GM23338 (cell line): Measurements from ENCODE around the gene SLC50A1. TPM values are rescaled to one million over a fixed set of nuclear protein-coding genes. Genes with fewer than 3 reads are reported as not detected.
A peak's percentile ranks its signal among the peaks of the same experiment; 100 is the strongest.

Experiments used
- ATAC-seq: fragments of 200-7000 bp; cut with Tn5 transposase; 3 replicates; pipeline ENCODE4 v1.9.1; 2020
- DNase-seq: peaks from one replicate; pipeline ENCODE4 v3.0.0-alpha.2; 2015; ENCODE audit warnings: low spot score
- H2AFZ ChIP-seq: fragments of 200-600 bp; sonication (generic); 2 replicates; pipeline ENCODE4 v1.8.0; 2016; ENCODE audit warnings: antibody characterized with exemption, mild to moderate bottlenecking, moderate library complexity
- H3F3A ChIP-seq: fragments of 200-600 bp; sonication (generic); replicated peaks from 2 replicates; pipeline ENCODE4 v1.8.0; 2017; ENCODE audit warnings: antibody characterized with exemption, mixed run types, low read depth
- H3K27ac ChIP-seq: fragments of 200-600 bp; sonication (generic); 2 replicates; pipeline ENCODE4 v1.6.1; 2016; ENCODE audit warnings: low read depth
- H3K27me3 ChIP-seq: fragments of 200-600 bp; sonication (generic); 2 replicates; pipeline ENCODE4 v1.8.0; 2016; ENCODE audit warnings: mild to moderate bottlenecking, mixed run types, moderate library complexity; ENCODE audit not compliant: insufficient read depth
- H3K36me3 ChIP-seq: fragments of 200-600 bp; sonication (generic); 2 replicates; pipeline ENCODE4 v1.8.0; 2016; ENCODE audit warnings: mild to moderate bottlenecking; ENCODE audit not compliant: insufficient read depth
- H3K4me1 ChIP-seq: fragments of 200-600 bp; sonication (generic); 2 replicates; pipeline ENCODE4 v1.8.0; 2016; ENCODE audit warnings: mild to moderate bottlenecking, moderate library complexity; ENCODE audit not compliant: insufficient read depth
- H3K4me2 ChIP-seq: fragments of 200-600 bp; sonication (generic); 2 replicates; pipeline ENCODE4 v1.7.1; 2017; ENCODE audit warnings: mixed run types
- H3K4me3 ChIP-seq: fragments of 200-600 bp; sonication (generic); 2 replicates; pipeline ENCODE4 v1.6.1; 2016; ENCODE audit warnings: mixed run types
- H3K79me2 ChIP-seq: fragments of 200-600 bp; sonication (generic); replicated peaks from 2 replicates; pipeline ENCODE4 v1.8.0; 2017; ENCODE audit warnings: mild to moderate bottlenecking; ENCODE audit not compliant: insufficient read depth
- H3K9me2 ChIP-seq: fragments of 200-600 bp; sonication (generic); 2 replicates; pipeline ENCODE4 v1.8.0; 2017; ENCODE audit not compliant: insufficient read depth
- H4K20me1 ChIP-seq: fragments of 200-600 bp; sonication (generic); replicated peaks from 2 replicates; pipeline ENCODE4 v1.8.0; 2017; ENCODE audit warnings: mild to moderate bottlenecking; ENCODE audit not compliant: insufficient read depth
- H3K27ac Mint-ChIP-seq: 2 replicates; pipeline ENCODE4 v1.8.0; 2020; ENCODE audit warnings: inconsistent platforms, mild to moderate bottlenecking, moderate library complexity, mixed read lengths
- H3K27me3 Mint-ChIP-seq: 3 replicates; pipeline ENCODE4 v1.8.0; 2022; ENCODE audit warnings: low read depth, mild to moderate bottlenecking, moderate library complexity, mixed read lengths, inconsistent platforms; ENCODE audit not compliant: insufficient read depth, poor library complexity
- H3K36me3 Mint-ChIP-seq: 3 replicates; pipeline ENCODE4 v1.8.0; 2021; ENCODE audit warnings: low read depth, mild to moderate bottlenecking, inconsistent platforms, moderate library complexity, mixed read lengths
- H3K4me1 Mint-ChIP-seq: 3 replicates; pipeline ENCODE4 v1.8.0; 2020; ENCODE audit warnings: mild to moderate bottlenecking, inconsistent platforms, mixed read lengths
- H3K4me3 Mint-ChIP-seq: 3 replicates; pipeline ENCODE4 v1.8.0; 2021; ENCODE audit warnings: moderate library complexity, mild to moderate bottlenecking, inconsistent platforms, mixed read lengths
- H3K9me3 Mint-ChIP-seq: 3 replicates; pipeline ENCODE4 v1.8.0; 2020; ENCODE audit warnings: moderate library complexity, mild to moderate bottlenecking, inconsistent platforms, mixed read lengths
- CREB1 ChIP-seq: fragments of 250-450 bp; sonication (Bioruptor Pico); IDR thresholded peaks from 2 replicates; pipeline ENCODE4 v1.5.0; 2020; ENCODE audit warnings: low read depth, mild to moderate bottlenecking, moderate library complexity
- JUNB ChIP-seq: IDR thresholded peaks from one replicate; pipeline ENCODE4 v1.6.1; 2016; ENCODE audit warnings: antibody characterized with exemption; ENCODE audit not compliant: unreplicated experiment
- POLR2AphosphoS5 ChIP-seq: IDR thresholded peaks from 2 replicates; pipeline ENCODE4 v1.6.1; 2016; ENCODE audit warnings: antibody characterized with exemption, low read depth
- REST ChIP-seq: IDR thresholded peaks from one replicate; pipeline ENCODE4 v1.6.1; 2018; ENCODE audit warnings: antibody characterized with exemption; ENCODE audit not compliant: unreplicated experiment
- STAT1 ChIP-seq: IDR thresholded peaks from one replicate; pipeline ENCODE4 v1.6.1; 2016; ENCODE audit warnings: antibody characterized with exemption; ENCODE audit not compliant: unreplicated experiment
- ZNF462 ChIP-seq: fragments of 250-450 bp; sonication (Bioruptor Pico); IDR thresholded peaks from 2 replicates; pipeline ENCODE4 v1.5.0; 2020; ENCODE audit warnings: mild to moderate bottlenecking, moderate library complexity
- long read RNA-seq: library from polyadenylated mRNA; unstranded; transcript quantifications from one replicate; pipeline ENCODE4 v2.0.0, GENCODE V29; 2020; ENCODE audit not compliant: unreplicated experiment
- polyA plus RNA-seq: library from polyadenylated mRNA; unstranded; fragments of >200 nt; fragmentation: Nextera tagmentation; extraction: Ambion mirVana; gene quantifications from 2 replicates; pipeline ENCODE4 v1.2.1, GENCODE V29; 2016
- total RNA-seq: library from RNA; depleted of rRNA; stranded (reverse); fragments of >200 nt; shearing (Covaris generic); gene quantifications from 2 replicates; pipeline ENCODE4 v1.2.3, GENCODE V29; 2014; rRNA removed

The SLC50A1 gene
- 30.0 and 50.5 TPM in 2 replicates for total RNA-seq
- 63.9 and 65.4 TPM in 2 replicates for polyA plus RNA-seq
- long read RNA-seq, transcript SLC50A1-203 (6 exons, 1,300 nt): major isoform, 17 of 32 reads
- long read RNA-seq, transcript SLC50A1-202 (5 exons, 1,218 nt): minor isoform, 6 of 32 reads
- long read RNA-seq, partial matches to known transcripts: 4 of 32 reads
- long read RNA-seq, other reads (novel, unspliced or antisense): 5 of 32 reads

- Histone ChIP-seq H3K4me3 (peak within 1 kb of the TSS; percentile 82), H3K4me2 (peak within 1 kb of the TSS; percentile 95), H3K36me3 (no peaks in the 10 kb centered on the region), H3K27me3 (peaks cover 12% of the 10 kb centered on the region; the same call in 1 of the 2 replicates), H3K9me2 (no peaks in the 10 kb centered on the region), H3K4me1 (peaks cover 21% of the 10 kb centered on the region), H4K20me1 (peaks cover 13% of the 10 kb centered on the region), H3K27ac (peak within 1 kb of the TSS; percentile 95), H3K79me2 (peaks cover 22% of the 10 kb centered on the region), H2AFZ (peak within 1 kb of the TSS; percentile 91), H3F3A (peaks cover 28% of the 10 kb centered on the region)
- TF ChIP-seq ZNF462 (CRISPR knock-in tag) (no peak), CREB1 (CRISPR knock-in tag) (peak; percentile 11; the same call in 1 of the 2 replicates), STAT1 (no peak), REST (peak; percentile 3), POLR2AphosphoS5 (peak; percentile 92), JUNB (no peak)
- DNase-seq (peak; percentile 96), ATAC-seq (peak; percentile 83)
- peaks cover 20% of the 10 kb centered on the region for H3K4me1 Mint-ChIP-seq
- H3K27ac Mint-ChIP-seq: peak within 1 kb of the TSS; percentile 99
- H3K4me3 Mint-ChIP-seq: peak within 1 kb of the TSS; percentile 94
- H3K9me3 Mint-ChIP-seq: no peaks in the 10 kb centered on the region
- H3K36me3 Mint-ChIP-seq: peaks cover 24% of the 10 kb centered on the region
- H3K27me3 Mint-ChIP-seq: peaks cover 23% of the 10 kb centered on the region
Observed at GRCh38 chr1:155135415-155136028, at the start of gene SLC50A1. SLC50A1 (plus strand) TSS chr1:155135852; CDS start chr1:155135912, 60 bp downstream.
